ENCODE results near the gene CNGB1. TPM values are rescaled to one million over a fixed set of nuclear protein-coding genes. Genes with fewer than 3 reads are reported as not detected.

CNGB1 gene
- polyA plus RNA-seq, 1 donor from 2014 or later, result not detected

- H3K27me3 Mint-ChIP-seq, result no peaks in the 10 kb centered on the region
- no peaks in the 10 kb centered on the region for H3K9me3 Mint-ChIP-seq
Measured at GRCh38 chr16:58000706-58001676, 30.1 kb upstream of the CNGB1 start, which contains the start of gene USB1. USB1 (plus strand) TSS chr16:58001407; CDS start chr16:58001484, 77 bp downstream.

GRCh38 chr16:57999971-58000705, 29.2 kb upstream of the CNGB1 start, which contains the start of gene ZNF319:
ZNF319 (minus strand) TSS chr16:58000672; CDS start chr16:57998265, 2,407 bp downstream.
- Mint-ChIP-seq H3K27ac (peak within 1 kb of the TSS; percentile 50 to 97 (median 93)), H3K4me3 (peak within 1 kb of the TSS; percentile 89 to 98 (median 96)), H3K4me1 (peaks cover 21 to 27% (median 26%) of the 10 kb centered on the region in 3 donors), H3K27me3 (no peaks in the 10 kb centered on the region), H3K36me3 (peaks cover 5% of the 10 kb centered on the region), H3K9me3 (no peaks in the 10 kb centered on the region)

More at GRCh38 chr16:58000706-58001676, 30.1 kb upstream of the CNGB1 start, which contains the start of gene USB1:
- Mint-ChIP-seq H3K4me1 (peaks cover 21 to 29% (median 29%) of the 10 kb centered on the region in 3 donors), H3K27ac (peak within 1 kb of the TSS; percentile 50 to 97 (median 93)), H3K36me3 (peaks cover 5% of the 10 kb centered on the region), H3K4me3 (peak within 1 kb of the TSS; percentile 89 to 96 (median 95))

GRCh38 chr16:57999366-57999970, 28.5 kb upstream of the CNGB1 start:
- H3K27me3 Mint-ChIP-seq, result no peaks in the 10 kb centered on the region
- no peaks in the 10 kb centered on the region for H3K9me3 Mint-ChIP-seq
- H3K27ac Mint-ChIP-seq, result peak overlapping the region; percentile 60 to 91 (median 88)
- peaks cover 24 to 27% (median 26%) of the 10 kb centered on the region in 3 donors for H3K4me1 Mint-ChIP-seq
- peaks cover 7% of the 10 kb centered on the region for H3K36me3 Mint-ChIP-seq
- H3K4me3 Mint-ChIP-seq, result peak overlapping the region; percentile 80 to 98 (median 92)

- Mint-ChIP-seq H3K36me3 (peaks cover 5% of the 10 kb centered on the region), H3K9me3 (no peaks in the 10 kb centered on the region), H3K4me3 (peak overlapping the region; percentile 80 to 98 (median 92)), H3K27ac (peak overlapping the region; percentile 60 to 91 (median 88)), H3K27me3 (no peaks in the 10 kb centered on the region), H3K4me1 (peaks cover 23 to 25% (median 24%) of the 10 kb centered on the region in 3 donors)
Measured at GRCh38 chr16:57998992-57999365, 28.1 kb upstream of the CNGB1 start.

- H3K4me3 Mint-ChIP-seq, result peak overlapping the region in 3 of 4 donors; percentile 3 to 98 (median 95)
- peaks cover 20 to 23% (median 22%) of the 10 kb centered on the region in 3 donors for H3K4me1 Mint-ChIP-seq
- H3K36me3 Mint-ChIP-seq, result peaks cover 2% of the 10 kb centered on the region
- peak overlapping the region in 2 of 3 donors; percentile 60 to 88 for H3K27ac Mint-ChIP-seq
- no peaks in the 10 kb centered on the region for H3K9me3 Mint-ChIP-seq
- H3K27me3 Mint-ChIP-seq, result no peaks in the 10 kb centered on the region
Measured at GRCh38 chr16:57998486-57998885, 27.6 kb upstream of the CNGB1 start.

DNA sequence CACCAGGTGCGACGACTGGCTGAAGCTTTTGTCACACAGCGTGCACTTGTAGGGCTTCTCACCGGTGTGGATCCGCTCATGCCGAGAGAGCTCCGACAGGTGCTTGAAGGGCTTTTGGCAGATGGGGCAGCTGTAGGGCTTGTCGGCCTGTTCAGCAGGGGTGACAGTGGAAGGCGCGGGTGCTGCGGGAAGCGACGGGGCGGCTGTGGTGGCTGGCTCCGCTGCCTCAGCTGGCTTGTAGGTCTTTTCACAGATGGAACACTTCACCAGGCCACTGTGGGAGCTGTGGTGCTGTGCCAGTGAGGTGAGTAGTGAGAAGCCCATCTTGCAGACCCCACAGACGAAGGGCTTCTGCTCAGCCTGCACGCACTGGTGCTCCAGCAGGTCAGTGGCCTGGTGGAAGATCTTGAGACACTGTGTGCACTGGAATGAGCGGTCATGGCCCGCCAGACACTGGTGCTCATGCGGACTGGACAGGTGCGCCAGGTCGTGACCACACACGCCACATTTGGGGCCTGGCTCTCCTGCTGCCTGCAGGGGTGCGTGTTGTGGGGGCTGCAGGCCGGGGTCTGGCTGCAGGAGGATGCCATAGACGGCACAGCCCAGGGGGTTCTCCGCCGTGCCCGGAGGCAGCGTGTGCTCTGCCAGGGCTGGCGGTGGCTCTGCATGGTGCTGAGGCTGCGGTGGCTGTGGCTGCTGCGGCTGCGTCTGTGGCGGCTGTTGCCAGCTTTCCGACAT, 26.8 kb upstream of the CNGB1 start:
- H3K9me3 Mint-ChIP-seq, result no peaks in the 10 kb centered on the region
- peaks cover 20 to 23% (median 22%) of the 10 kb centered on the region in 3 donors for H3K4me1 Mint-ChIP-seq
- peak overlapping the region in 1 of 4 donors; percentile 77 for H3K4me3 Mint-ChIP-seq
- H3K27ac Mint-ChIP-seq, result peak overlapping the region in 1 of 3 donors; percentile 5
- peaks cover 2% of the 10 kb centered on the region for H3K36me3 Mint-ChIP-seq
- no peaks in the 10 kb centered on the region for H3K27me3 Mint-ChIP-seq

GRCh38 chr16:57997176-57997527, 26.2 kb upstream of the CNGB1 start:
- H3K4me1 Mint-ChIP-seq, result peaks cover 20 to 22% (median 21%) of the 10 kb centered on the region in 3 donors
- H3K36me3 Mint-ChIP-seq, result peaks cover 2% of the 10 kb centered on the region
- H3K27me3 Mint-ChIP-seq, result no peaks in the 10 kb centered on the region
- H3K9me3 Mint-ChIP-seq, result no peaks in the 10 kb centered on the region
- H3K27ac Mint-ChIP-seq, result peak overlapping the region in 1 of 3 donors; percentile 56
- peak overlapping the region in 1 of 4 donors; percentile 77 for H3K4me3 Mint-ChIP-seq

DNA sequence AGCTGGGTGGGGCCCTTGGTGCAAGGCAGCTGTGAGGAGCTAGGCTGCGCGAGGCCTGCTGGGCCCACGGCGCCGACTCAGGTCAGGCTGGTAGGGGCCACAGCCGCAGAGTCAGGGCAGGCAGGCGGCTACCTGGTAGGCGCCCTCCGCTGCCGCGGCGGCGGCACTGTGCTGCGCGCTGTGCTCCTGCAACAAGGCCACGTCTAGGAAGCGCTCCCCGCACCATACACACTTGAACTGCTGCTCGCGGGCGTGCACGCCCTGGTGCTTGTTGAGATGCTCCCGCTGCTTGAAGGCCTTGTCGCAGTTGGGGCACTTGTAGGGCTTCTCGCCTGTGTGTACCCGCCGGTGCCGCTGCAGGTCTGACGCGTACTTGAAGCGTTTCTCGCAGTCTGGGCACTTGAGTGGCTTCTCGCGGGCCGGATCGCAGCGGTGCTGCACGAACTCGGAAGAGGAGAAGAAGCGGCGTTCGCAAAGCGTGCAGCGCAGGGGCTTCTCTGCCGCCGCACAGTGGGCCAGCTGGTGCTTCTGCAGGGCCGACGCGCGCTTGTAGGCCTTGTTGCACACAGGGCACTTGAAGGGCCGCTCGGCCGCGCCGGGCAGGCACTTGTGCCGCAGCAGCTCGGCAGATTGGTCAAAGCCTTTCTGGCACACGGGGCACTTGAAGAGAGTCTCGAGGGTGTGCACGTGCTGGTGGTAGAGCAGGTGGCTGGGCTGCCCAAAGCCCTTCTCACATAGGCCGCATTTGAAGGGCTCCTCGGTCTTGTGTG, 25.7 kb upstream of the CNGB1 start:
- H3K27ac Mint-ChIP-seq, result peak overlapping the region in 1 of 3 donors; percentile 56
- no peak overlapping the region for H3K4me3 Mint-ChIP-seq
- H3K9me3 Mint-ChIP-seq, result no peaks in the 10 kb centered on the region
- no peaks in the 10 kb centered on the region for H3K27me3 Mint-ChIP-seq
- peaks cover 2% of the 10 kb centered on the region for H3K36me3 Mint-ChIP-seq
- H3K4me1 Mint-ChIP-seq, result peaks cover 15 to 17% (median 15%) of the 10 kb centered on the region in 3 donors

DNA sequence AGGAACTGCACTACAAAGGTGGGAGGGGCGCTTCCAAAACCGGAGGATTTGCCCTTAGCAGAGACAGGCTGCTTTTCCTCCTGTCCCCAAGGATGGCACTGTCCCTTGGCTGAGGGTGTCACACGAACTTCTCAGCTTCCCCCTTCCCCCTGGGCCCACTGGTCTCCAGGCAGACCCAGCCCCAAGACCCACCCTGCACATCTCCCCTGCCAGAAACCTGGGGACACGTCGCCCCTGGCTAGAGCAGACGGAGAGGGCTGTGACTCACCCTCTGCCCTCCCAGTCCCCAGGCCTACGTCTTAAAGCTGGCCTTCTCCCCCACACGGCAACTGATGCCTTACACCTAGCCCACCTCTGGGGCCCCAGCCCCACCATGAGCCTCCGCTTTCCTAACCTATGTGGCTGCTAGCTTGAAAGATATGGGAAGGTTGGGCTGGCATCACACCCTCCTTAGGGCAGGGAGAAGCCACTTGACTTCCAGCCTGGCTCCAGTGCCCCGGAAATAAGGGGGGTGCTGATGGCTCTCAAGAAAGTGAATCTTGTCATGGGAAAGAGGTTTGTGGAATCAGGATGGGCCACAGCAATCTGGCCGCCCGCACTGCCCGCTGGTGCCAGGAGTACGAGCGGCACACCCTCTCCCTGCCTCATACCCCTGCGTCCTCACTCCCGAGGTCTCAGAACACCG, 24.9 kb upstream of the CNGB1 start:
- Mint-ChIP-seq H3K27ac (peak overlapping the region in 1 of 3 donors; percentile 67), H3K27me3 (no peaks in the 10 kb centered on the region), H3K4me3 (no peak overlapping the region), H3K36me3 (peaks cover 2% of the 10 kb centered on the region), H3K4me1 (peaks cover 12 to 15% (median 13%) of the 10 kb centered on the region in 3 donors), H3K9me3 (no peaks in the 10 kb centered on the region)

- Mint-ChIP-seq H3K9me3 (no peaks in the 10 kb centered on the region), H3K27ac (no peak overlapping the region), H3K4me3 (peak overlapping the region in 3 of 4 donors; percentile 32 to 63 (median 45)), H3K4me1 (peaks cover 12 to 15% (median 13%) of the 10 kb centered on the region in 3 donors), H3K27me3 (no peaks in the 10 kb centered on the region), H3K36me3 (peaks cover 2% of the 10 kb centered on the region)
Measured at GRCh38 chr16:57994778-57995177, 23.9 kb upstream of the CNGB1 start.

DNA sequence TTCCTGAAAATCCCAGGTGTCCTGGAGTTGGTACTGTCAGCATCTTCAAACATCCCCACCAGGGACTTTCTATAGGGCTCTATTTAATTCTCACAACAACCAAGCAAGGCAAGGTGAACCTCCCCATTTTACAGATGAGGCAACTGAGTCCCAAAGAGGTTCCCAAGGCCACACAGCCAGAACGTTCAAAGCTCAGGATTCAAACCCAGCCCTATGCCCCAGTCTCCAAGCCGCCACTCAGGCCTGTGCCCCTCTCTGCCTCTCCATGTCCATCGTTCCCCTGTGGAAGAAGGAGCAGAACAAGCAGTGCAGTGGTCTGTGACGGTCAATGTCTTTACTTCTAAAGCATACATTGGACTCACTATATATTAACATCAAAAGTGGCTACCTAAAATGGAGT, 23.4 kb upstream of the CNGB1 start:
- H3K9me3 Mint-ChIP-seq, result no peaks in the 10 kb centered on the region
- H3K4me3 Mint-ChIP-seq, result peak overlapping the region in 3 of 4 donors; percentile 32 to 63 (median 45)
- no peak overlapping the region for H3K27ac Mint-ChIP-seq
- H3K27me3 Mint-ChIP-seq, result no peaks in the 10 kb centered on the region
- H3K36me3 Mint-ChIP-seq, result peaks cover 2% of the 10 kb centered on the region
- H3K4me1 Mint-ChIP-seq, result peaks cover 10 to 14% (median 11%) of the 10 kb centered on the region in 3 donors

- Mint-ChIP-seq H3K4me1 (peaks cover 6 to 10% (median 7%) of the 10 kb centered on the region in 3 donors), H3K9me3 (no peaks in the 10 kb centered on the region), H3K36me3 (peaks cover 2% of the 10 kb centered on the region), H3K27ac (no peak overlapping the region), H3K4me3 (no peak overlapping the region), H3K27me3 (no peaks in the 10 kb centered on the region)
Measured at GRCh38 chr16:57993897-57994296, 23.0 kb upstream of the CNGB1 start.

DNA sequence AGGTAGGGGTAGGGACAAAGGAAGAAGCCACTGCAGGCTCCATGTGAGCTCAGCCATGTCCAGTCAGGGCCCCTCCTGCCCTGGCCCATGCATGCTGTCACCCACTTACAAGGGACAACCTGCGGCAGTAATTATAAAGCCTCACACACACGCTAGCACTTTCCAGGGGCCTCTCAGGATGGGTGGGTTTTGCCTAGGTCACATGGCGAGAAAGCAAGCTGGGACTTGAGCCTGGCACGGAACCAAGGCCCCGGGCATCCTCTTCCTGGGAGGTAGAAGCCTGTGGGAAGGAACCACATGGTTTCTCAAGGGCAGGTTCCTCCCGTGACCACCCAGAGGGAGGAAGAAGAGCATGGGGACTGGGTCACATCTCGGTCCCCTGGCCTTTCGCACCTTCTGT, 22.5 kb upstream of the CNGB1 start:
- Mint-ChIP-seq H3K27ac (no peak overlapping the region), H3K4me1 (peaks cover 4 to 7% (median 7%) of the 10 kb centered on the region in 3 donors), H3K4me3 (no peak overlapping the region)

More for the DNA sequence above, 22.5 kb upstream of the CNGB1 start:
- no peaks in the 10 kb centered on the region for H3K9me3 Mint-ChIP-seq
- H3K27me3 Mint-ChIP-seq, result no peaks in the 10 kb centered on the region
- H3K36me3 Mint-ChIP-seq, result peaks cover 2% of the 10 kb centered on the region

Measured in IgD-negative memory B cell (primary cell).